ENCODE results near the gene ATP13A1. TPM values are rescaled to one million over a fixed set of nuclear protein-coding genes. Genes with fewer than 3 reads are reported as not detected.
"Not testable (repeated sequence)": the region's sequence is repeated elsewhere in the genome, so short reads cannot be mapped to it uniquely, and the experiment has no call there.

The ATP13A1 gene
- polyA plus RNA-seq, 3 donors, result 55.3 to 66.9 (median 59.9) TPM

DNA sequence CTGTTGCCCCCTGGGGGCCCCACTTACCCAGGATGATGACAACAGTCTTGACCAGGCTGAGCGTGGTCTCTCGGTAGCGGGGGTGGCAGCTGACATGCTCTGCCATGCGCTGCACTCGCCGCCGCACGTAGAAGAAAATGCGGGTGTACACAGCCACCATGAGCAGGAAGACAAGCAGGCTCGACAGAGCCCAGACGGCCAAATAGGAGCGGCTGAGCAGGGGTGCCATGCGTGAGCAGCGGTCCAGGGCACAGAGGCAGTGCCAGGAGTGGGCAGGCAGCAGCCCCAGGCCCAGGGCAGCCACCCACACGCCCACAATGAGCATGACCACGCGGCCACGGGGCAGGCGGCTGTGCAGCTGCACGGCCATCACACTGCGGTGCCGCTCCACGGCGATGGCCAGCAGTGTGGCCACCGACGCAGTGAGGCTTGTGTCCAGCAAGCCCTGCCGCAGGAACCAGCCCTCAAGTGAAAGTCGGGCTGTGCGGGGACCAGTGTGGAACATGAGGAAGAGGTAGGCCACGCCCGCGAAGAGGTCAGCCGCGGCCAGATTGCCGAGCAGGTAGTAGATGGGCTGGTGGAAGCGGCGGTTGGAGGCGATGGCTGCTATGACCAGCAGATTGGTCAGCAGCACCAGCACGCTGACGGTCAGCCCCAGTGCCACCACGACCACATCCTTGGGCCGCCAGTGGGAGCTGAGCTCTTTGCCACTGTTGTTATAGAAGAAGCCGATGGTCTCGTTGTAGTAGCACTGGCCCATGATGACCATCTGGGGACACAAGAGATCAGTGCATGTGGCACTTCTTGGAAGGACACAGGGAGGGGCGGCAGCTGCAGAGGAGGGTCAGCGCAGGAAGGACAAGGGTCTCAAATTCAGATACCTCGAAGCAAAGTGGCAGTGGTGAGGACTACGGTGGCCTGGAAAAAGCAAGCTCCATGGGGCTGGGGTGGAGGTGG is 36.7 kb downstream of the ATP13A1 start:
- DNase-seq, result no peak

DNA sequence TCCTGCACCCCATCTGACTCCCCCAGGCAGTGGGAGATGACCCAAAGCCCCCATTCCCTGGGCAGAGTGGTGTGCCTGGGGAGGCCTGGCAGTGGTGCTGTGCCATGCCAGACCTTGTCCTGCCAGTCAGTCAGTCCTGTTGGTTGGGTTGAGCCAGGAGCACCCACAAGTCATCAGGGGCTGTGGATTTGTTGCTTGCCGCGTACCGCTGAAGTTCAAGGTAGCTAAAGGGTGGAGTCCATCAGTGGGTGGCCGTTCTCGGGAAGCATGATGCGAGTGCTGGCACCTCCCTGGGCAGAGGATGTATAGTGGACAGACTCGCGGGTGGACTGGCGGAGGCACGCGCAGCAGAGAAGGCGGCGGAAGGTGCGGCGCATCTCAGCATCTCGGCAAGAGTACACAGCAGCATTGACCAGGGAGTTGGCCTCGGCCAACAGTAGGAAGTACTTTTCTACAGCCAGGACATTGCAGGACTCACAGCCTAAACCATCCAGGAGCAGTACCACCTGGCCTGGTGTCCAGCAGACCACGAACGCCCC is 39.4 kb downstream of the ATP13A1 start:
- DNase-seq, result no peak

DNA sequence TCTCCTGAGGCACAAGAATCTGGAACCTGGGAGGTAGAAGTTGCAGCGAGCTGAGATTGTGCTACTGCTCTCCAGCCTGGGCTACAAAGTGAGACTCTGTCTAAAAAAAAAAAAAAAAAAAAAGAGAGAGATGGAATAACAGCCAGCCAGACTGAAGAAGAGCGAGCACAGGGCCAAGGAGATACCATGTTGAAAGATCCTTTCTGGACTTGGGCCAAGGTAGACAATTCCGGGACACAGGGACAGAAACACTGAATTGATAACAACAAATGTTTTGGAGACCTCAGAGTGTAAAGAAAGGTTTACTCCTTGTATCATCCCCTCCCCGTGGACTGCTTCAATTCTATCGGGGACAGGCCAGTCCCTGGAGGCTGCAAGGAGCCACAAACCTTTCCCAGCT is 40.1 kb downstream of the ATP13A1 start:
- DNase-seq, result no peak

DNA sequence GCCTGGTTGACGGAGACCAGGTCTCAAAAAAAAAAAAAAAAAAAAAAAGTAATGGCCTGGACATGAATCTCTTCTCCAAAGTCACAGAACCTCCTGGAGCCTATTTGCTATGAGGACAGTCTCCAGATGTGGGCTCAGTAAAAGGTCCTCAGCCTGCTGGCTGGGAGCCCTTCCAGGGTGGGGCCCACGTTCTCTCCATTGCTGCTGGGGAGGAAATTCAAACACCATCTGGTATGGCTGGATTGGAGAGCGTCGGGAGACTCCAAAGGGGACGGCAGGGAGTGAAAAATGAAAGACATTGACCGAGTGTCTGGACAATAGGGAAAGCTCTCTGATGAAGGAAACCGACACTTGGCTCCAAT is 43.6 kb downstream of the ATP13A1 start:
- DNase-seq, result no peak

DNA sequence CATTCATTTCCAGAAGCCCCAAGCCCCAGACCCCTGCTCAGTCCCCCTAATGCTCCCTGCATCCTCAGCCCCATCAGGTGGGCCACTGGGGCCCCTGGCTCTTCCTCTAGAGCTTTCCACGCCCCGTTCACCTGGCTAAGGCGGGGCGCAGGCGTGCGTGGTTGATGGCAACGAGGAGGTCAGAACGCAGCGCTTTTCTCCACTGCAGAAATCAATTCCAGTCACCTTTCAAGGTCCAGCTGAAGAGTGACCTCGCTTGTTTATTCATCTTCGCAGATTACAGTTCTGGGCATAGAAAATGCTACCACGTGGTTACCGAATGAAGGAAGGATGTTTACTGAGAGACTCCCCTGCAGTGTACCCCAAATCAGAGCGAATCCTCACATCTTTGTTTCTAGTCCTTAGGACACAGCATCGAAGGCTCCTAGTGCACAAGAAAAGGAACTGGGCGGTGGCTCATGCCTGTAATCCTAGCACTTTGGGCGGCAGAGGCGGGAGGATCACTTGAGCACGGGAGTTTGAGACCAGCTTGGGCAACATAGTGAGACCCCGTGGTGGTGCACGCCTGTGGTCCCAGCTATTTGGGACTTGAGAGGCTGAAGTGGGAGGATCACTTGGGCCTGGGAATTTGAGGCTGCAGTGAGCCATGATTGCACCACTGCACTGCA is 44.2 kb downstream of the ATP13A1 start:
- no peak for DNase-seq

DNA sequence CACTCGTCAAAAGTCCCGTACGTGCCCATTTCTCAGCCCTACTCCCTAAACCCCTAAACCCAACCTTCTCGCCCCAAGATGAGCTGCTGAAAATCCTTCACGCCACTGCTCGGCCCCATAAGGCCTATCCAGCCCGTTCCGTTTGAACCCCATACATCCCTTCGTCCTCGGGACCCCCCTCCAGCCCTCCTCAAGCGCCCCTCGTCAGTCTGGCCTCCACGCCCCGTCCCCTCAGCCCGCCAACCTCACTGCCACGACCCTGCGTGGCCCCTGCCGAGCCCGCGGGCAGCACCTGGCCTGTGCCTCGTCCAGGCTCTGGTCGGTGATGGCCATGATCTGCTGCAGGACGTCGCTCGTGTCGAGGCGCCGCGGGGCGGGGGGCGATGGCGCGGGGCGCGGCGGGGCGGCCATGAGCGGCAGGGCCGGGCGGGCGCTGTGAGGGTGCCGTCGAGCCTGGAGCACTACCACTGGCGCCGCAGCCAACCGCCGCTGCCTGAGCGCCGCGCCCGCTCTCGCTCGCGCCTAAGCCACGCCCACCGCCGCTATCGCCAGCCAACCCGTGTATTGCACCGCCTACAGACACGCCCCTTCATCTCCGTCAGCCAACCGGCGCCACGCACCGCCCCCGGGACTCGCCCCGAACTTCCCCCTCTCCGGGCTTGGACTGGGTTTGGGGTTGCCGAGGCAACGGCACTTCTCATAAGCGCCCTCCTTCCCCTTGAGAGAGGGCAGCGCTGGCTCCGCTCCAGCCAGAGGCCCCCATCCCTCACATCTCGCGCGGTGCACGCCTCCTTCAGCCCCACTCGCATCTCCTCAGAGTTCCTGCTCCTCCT is 45.0 kb downstream of the ATP13A1 start, which contains the start of gene PBX4:
TSS of gene PBX4 (minus strand) at position 469 of the 833 bp plus-strand sequence. CDS start at position 411, 58 bp downstream.
- DNase-seq, result peak; percentile 94

DNA sequence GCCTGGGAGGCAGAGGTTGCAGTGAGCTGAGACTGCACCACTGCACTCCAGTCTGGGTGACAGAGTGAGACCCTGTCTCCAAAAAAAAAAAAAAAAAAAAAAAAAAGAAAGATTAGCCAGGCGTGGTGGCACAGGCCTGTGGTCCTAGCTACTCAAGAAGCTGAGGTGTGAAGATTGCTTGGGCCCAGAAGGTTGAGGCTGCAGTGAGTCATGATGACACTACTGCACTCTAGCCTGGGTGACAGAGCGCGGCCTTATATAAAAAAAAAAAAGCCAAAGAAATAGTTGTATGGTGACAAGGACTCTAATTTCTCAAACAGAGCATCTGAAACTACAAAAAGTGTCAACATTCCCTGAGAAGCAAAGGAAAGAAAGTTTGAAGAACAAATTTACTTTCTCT is 48.4 kb downstream of the ATP13A1 start:
- no peak for DNase-seq

DNA sequence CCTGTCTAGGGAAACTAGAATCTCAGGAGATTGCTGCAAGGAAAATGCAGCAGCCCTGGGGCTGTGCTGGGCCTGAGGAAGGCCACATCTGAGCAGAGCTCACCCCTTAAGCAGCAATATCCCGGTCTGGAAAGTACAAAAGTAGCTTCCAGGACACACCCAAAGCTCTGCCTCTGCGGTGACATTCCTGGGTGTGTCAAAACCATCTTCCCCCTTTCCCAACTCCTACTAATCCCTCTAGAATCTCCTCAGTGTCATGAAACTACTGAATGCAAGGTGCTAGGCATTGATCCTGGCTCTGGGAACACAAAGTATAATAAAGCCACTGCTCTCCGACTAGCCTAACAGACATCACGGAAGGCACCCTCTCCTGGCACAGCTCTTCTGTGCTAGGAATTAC is 50.0 kb downstream of the ATP13A1 start:
- no peak for DNase-seq

DNA sequence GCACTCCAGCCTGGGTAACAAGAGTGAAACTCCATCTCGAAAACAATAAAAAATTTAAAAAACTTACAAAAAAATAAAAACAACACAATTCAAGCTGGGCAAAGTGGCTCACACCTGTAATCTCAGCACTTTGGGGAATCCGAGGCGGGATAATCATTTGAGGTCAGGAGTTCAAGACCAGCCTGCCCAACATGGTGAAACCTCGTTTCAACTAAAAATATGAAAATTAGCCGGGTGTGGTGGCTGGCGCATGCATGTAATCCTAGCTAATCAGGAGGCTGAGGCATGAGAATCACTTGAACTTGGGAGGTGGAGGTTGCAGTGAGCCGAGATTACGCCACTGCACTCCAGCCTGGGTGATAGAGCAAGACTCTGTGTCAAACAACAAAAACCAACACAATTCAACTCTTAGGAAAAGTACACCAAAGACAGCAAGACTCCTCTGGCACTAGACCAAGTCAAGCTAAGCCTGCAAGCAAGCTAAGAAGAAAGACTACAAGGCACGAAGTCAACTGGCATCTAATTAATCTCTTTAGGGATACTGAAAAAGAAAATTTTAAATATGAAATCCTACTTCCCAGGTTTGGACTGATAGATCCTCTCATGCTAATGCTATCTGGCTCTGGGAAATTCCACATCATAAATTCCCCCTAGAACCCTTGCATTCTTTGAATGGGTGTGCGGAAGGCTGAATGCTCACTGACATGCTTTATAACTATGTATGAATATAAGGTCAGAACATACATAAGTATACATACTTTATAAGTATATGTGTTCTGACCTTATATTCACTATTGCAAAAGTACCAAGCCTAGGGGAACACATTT is 52.9 kb downstream of the ATP13A1 start:
- DNase-seq, result no peak

DNA sequence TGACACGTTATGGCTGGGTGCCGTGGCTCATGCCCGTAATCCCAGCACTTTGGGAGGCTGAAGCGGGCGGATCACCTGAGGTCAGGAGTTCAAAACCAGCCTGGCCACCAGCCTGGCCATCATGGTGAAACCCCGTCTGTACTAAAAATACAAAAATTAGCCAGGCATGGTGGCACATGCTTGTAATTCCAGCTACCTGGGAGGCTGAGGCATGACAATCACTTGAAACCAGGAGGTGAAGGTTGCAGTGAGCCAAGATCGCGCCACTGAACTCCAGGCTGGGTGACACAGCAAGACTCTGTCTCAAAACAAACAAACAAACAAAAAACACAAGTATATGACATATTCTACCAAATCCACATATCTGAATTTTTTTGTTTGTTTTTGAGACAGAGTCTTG is 56.8 kb downstream of the ATP13A1 start:
- not testable (repeated sequence) for DNase-seq

DNA sequence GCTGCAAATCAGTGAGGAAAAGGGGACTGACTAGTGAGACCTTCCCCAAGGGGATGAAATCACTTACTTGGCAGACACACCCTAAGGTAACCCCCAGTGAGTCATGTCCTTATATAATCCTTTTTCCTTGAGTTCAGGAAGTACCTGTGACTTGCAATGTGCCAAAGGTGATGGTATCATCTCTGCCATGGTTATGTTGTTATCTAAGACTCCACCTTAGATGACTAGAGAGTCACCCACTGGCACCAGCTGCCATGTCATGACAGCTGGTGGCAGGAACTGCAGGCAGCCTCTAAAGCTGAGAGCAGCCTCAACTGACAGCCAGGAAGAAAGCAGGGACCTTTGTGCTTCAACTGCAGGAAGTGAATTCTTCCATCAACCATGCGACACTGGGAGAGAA is 57.5 kb downstream of the ATP13A1 start:
- DNase-seq, result no peak

DNA sequence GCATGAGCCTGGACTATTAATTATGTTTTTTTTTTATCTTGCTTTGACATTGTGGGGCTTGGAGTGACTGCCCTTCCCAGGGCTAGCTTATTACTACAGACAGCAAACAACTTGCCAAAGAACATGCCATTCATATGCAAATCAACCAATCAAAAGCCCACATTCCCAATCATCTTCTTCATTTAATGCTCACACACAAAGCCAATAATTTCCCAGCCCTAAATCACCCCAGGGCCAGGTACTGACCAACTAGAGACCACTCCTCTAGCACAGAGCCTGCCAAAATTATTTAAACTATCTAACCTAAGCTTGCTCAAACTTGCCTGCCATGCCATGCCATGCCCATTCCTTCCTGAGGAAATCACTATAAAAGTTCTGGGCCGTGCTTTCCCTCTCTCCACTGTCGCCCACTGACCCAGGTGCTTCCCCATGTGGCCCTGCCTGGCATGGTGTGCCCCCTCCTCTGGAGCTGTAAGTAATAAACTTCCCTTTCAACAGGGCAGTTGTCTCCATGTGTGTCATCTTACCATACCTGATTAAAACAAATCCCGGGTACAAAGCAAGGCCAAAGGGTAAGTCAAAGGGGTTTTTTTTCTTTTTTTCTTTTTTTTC is 60.7 kb downstream of the ATP13A1 start:
- DNase-seq, result no peak

DNA sequence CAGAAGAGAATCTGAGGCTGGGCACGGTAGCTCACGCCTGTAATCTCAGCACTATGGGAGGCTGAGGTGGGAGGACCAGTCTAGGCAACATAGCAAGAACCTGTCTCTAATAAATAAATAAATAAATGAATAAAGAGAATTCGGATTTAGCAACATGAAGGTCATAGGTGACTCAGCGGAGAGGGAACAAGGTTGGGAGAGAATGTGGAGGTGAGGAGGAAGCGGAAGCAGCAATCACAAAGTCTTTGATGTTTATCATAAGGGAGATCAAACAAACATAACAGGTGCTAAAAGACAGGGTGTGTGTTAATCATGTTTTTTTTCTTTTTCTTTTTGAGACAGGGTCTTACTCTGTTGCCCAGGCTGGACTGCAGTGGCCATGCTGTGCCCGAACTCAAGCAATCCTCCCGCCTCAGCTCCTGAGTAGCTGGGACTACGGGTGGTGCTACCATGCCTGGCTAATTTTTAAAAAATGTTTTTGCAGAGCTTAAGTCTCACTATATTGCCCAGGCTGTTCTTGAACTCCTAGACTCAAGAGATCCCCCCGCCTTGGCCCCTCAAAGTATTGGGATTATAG is 61.3 kb downstream of the ATP13A1 start:
- no peak for DNase-seq

DNA sequence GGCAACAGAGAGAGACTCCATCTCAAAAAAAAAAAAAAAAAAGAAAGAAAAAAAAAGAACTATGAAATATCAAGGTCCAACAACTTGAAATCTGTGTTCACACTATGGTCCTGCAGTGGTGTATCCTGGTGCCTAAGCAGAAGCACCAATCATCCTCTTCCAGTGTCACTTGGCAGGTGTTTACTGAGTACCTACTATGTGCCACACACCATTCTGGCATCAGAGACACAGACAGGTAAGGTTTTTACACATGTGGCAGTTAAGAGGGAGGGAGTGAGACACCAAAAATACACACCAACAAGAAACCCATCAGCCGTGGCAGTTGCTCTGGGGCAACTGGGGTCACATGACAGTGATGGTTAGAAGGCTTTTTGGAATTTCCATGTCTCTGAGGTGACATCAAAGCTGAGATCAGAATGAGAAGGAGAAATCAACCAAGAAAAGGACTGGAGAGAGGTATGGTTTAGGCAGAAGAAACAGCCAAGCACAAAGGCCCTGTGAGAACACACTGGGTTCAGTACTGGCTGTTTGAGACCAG is 62.6 kb downstream of the ATP13A1 start:
- no peak for DNase-seq

DNA sequence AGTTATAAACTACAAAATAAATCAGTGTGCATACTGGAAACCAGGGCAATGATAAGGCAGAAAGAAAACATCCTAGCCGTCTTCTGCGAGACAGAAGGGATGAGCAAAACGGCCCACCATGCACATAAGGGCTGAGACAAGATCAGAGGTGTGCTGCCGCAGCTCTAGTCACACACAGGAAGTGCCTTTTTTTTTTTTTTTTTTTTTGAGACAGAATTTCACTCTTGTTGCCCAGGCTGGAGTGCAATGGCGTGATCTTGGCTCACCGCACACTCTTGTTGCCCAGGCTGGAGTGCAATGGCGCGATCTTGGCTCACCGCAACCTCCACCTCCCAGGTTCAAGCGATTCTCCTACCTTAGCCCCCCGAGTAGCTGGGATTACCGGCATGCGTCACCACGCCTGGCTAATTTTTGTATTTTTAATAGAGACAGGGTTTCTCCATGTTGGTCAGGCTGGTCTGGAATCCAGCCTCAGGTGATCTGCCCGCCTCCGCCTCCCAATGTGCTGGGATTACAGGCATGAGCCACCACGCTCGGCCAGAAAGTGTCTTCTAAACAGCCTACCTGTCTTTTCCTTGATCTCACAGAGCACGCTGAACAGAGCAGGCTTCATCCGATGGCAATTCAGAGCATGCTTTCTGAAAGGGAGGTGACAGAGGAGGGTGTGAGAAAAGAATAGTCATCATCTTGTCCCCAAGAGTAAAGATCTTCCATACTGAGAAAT is 64.6 kb downstream of the ATP13A1 start:
- not testable (repeated sequence) for DNase-seq

DNA sequence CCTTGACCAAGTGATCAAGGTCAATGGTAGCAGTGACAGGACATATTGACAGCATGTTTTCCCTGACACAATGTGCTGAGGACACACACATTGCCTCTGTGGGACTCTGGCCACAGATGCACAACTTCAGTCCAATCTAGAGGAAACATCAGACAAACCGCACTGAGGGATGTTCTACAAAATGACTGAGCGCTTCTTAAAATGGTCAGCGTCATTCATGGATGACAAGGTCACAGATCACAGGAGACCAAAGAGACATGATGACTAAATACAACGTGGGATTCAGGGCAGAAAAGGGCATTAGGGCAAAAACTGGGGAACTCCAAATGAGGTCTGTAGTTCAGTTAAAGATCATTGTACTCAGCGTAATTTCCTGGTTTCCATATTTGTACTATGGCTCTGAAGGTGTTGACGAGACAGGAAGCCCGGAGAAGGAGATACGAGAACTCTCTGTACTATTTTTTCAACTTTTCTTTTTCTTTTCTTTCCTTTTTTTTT is 65.6 kb downstream of the ATP13A1 start:
- DNase-seq, result no peak
